Stimulated activated naive CD8-positive, alpha-beta T cell treated with anti-CD3 and anti-CD28 coated beads, Interleukin-15, amount 100 ng/mL, for 72 hours (primary cell): ENCODE results near the gene ZIC2.
"Not testable (repeated sequence)": the region's sequence is repeated elsewhere in the genome, so short reads cannot be mapped to it uniquely, and the experiment has no call there.

ENCODE experiments used
- ATAC-seq: fragments of 150-1000 bp; cut with Tn5 transposase; 2 replicates; pipeline ENCODE4 v1.10.0; 2021; ENCODE audit warnings: mild to moderate bottlenecking, moderate library complexity
- DNase-seq, 2 donors: peaks; one replicate each; pipeline ENCODE4 v3.0.0; 2021 to 2022
- H3K27ac Mint-ChIP-seq, 2 donors: one replicate each; pipeline ENCODE4 v1.8.0; 2022; ENCODE audit warnings: mild to moderate bottlenecking in 2 of 2, mixed read lengths in 2 of 2, moderate library complexity in 2 of 2
- H3K27me3 Mint-ChIP-seq: one replicate; pipeline ENCODE4 v1.8.0; 2022; ENCODE audit warnings: mixed read lengths
- H3K4me1 Mint-ChIP-seq: one replicate; pipeline ENCODE4 v1.8.0; 2022; ENCODE audit warnings: mild to moderate bottlenecking, mixed read lengths
- H3K4me3 Mint-ChIP-seq, 2 donors: one replicate each; pipeline ENCODE4 v1.8.0; 2022; ENCODE audit warnings: mild to moderate bottlenecking in 2 of 2, mixed read lengths in 2 of 2, moderate library complexity in 1 of 2
- H3K9me3 Mint-ChIP-seq, 2 donors: one replicate each; pipeline ENCODE4 v1.8.0; 2022; ENCODE audit warnings: mixed read lengths in 2 of 2

Gene ZIC2

DNA sequence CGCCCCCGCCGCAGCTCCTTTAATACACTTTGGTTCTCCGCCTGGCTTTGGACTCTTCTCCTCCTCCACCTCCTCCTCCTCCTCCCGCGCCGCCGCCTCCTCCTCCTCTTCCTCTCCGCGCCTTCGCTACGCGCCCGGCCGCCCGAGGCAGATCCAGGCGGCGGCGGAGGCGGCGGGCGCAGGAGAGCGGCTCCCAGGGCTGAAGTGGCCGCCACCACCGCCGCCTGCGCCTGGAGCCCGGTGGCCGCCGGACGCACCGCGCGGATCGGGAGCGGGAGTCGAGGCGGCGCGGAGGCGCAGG is at the start of gene ZIC2:
Gene ZIC2, plus strand, starts transcription at position 50 of the 301 bp plus-strand sequence. CDS start 281 bp downstream, outside the sequence.
- peak within 1 kb of the TSS; percentile 60 to 62 for H3K4me3 Mint-ChIP-seq
- H3K27ac Mint-ChIP-seq = no peak within 1 kb of the TSS
- ATAC-seq (peak; percentile 6), DNase-seq (no peak)
- H3K9me3 Mint-ChIP-seq = no peaks in the 10 kb centered on the region
- peaks cover 77% of the 10 kb centered on the region for H3K27me3 Mint-ChIP-seq
- H3K4me1 Mint-ChIP-seq = peaks cover 54% of the 10 kb centered on the region

DNA sequence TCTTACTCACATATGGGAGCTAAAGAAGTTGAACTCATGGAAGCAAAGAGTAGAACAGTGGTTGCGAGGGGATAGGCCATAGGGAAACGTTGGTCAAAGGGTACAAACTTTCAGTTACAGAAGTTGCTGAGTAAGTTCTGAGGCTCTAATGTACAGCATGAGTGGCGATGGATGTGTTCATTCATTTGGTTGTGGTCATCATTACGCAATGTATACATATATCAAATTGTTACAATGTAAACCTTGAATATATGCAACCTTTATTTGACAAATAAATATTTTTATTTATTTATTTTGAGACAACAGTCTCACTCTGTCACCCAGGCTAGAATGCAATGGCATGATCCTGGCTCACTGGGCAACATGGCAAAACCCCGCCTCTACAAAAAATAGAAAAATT is 48.7 kb upstream of the ZIC2 start:
- ATAC-seq = no peak
- H3K27ac Mint-ChIP-seq = no peak overlapping the region

DNA sequence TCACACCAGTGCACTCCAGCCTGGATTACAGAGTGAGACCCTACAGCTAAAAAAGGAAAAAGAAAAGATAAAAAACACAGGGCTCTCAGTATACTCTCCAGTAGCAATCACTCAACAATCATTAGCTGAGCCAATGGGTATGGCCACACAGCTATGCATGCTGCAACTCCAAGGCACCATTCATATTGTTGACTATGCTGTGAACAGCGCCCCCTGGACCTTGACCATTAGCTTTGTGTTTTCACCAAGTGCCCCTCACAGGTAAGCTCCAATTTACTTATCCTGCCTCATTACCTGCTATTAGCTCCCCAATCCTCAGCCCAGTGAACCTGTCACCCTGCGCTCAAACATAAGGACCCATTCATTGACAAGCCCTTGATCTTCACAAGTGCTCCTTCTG is 45.8 kb upstream of the ZIC2 start:
- Mint-ChIP-seq H3K27me3 (peaks cover 26% of the 10 kb centered on the region), H3K4me1 (no peaks in the 10 kb centered on the region), H3K27ac (no peak overlapping the region), H3K9me3 (no peaks in the 10 kb centered on the region), H3K4me3 (no peak overlapping the region)
- DNase-seq (no peak), ATAC-seq (no peak)

More for the DNA sequence above, 48.7 kb upstream of the ZIC2 start:
- no peaks in the 10 kb centered on the region for H3K9me3 Mint-ChIP-seq
- H3K4me3 Mint-ChIP-seq = no peak overlapping the region
- H3K27me3 Mint-ChIP-seq = peaks cover 7% of the 10 kb centered on the region
- DNase-seq = no peak
- no peaks in the 10 kb centered on the region for H3K4me1 Mint-ChIP-seq

DNA sequence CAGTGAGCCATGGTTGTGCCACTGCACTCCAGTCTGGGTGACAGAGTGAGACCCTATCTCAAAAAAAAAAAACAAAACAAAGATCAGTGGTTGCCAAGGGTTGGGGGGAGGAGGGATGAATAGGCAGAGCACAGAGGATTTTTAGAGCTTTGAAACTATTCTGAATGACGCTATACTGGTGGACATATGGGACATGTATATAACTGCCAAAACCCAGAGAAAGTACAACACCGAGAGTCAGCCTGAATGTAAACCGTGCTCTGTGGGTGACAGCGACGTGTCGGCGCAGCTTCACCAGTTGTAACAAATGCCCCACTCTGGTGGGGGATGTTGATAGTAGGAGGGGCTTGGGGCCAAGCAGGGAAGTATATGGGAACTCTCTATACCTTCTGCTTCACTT is 42.9 kb upstream of the ZIC2 start:
- H3K4me3 Mint-ChIP-seq = no peak overlapping the region
- ATAC-seq (no peak), DNase-seq (no peak)
- peak overlapping the region in 1 of 2 donors; percentile 86 for H3K27ac Mint-ChIP-seq
- no peaks in the 10 kb centered on the region for H3K4me1 Mint-ChIP-seq
- peaks cover 38% of the 10 kb centered on the region for H3K27me3 Mint-ChIP-seq
- H3K9me3 Mint-ChIP-seq = no peaks in the 10 kb centered on the region

DNA sequence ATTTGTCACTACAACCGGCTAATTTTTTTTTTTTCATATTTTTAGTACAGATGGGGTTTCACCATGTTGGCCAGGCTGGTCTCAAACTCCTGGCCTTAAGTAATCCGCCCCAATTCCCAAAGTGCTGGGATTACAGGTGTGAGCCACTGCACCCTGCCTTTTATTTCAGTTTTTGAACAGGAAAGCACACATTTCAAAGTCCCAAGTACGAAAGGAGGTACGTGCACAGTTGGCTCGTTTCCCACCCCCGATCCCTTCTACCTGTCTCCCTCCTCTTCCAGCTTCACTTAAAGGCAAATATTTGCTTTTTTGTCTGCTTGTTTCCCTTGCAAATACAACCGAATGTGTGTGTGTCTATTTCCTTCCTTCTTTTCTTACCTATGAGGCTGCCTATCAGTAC is 40.5 kb upstream of the ZIC2 start:
- ATAC-seq (no peak), DNase-seq (no peak)
- Mint-ChIP-seq H3K4me1 (no peaks in the 10 kb centered on the region), H3K27me3 (peaks cover 44% of the 10 kb centered on the region), H3K27ac (no peak overlapping the region), H3K9me3 (no peaks in the 10 kb centered on the region), H3K4me3 (no peak overlapping the region)

DNA sequence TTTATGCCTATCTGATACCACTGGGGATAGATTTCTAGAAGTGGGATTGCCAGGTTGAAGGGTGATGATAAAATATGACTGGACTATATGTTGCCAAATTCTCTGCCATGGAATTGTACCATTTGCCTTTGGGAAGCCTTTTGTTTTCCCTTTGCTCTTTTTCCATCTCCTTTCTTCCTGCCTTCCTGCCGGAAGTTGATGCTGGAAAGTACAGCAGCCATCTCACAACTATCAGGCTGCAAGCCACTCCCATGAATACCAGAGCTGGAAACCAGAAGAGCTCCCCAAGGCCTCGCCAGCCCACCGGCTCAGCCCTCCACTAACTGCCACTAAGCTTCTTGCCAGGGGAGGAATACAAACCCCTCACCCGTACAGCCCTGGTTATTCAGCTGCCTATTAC is 39.7 kb upstream of the ZIC2 start:
- H3K27me3 Mint-ChIP-seq = peaks cover 52% of the 10 kb centered on the region
- ATAC-seq (no peak), DNase-seq (no peak)
- no peak overlapping the region for H3K27ac Mint-ChIP-seq
- H3K9me3 Mint-ChIP-seq = no peaks in the 10 kb centered on the region
- H3K4me1 Mint-ChIP-seq = no peaks in the 10 kb centered on the region
- H3K4me3 Mint-ChIP-seq = no peak overlapping the region

DNA sequence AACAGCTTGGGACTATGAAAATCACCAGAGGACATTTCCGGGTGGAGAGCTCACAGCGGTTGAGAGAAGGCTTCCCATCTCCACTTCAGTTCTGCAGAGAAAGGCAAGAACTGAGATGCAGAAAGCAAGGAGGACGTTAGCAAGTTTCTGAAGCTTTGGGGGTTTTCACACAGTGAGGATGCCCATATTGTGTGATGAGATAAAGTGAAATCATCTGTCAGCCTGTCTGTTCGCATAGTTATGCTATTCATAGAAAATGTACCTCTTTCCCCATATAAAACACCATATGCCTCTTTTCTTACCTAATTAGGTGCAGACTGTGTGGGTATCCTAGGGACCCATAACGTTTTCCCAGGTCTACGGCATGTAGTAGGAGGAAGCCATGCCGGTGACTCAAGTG is 37.5 kb upstream of the ZIC2 start:
- ATAC-seq = no peak

DNA sequence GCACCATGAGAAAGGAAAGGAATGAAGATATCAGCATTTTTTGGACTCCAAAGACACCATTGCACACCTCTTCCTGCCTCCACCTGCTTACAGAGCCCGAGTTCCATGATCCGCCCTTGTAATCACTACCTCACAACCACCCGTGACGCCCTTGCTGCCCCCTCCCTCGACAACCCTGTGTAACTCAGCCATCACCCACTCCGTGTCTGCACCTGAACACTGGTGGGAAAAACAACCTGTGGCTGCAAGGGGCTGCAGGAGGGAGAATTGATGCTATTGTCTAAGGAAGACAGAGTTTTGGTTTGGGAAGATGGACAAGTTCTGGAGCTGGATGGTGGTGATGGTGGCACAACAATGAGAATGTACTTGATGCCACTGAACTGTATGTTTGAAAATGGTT is 37.0 kb upstream of the ZIC2 start:
- H3K4me3 Mint-ChIP-seq = no peak overlapping the region
- H3K27me3 Mint-ChIP-seq = peaks cover 68% of the 10 kb centered on the region
- no peaks in the 10 kb centered on the region for H3K4me1 Mint-ChIP-seq
- DNase-seq = no peak
- H3K9me3 Mint-ChIP-seq = no peaks in the 10 kb centered on the region
- ATAC-seq = no peak
- peak overlapping the region in 1 of 2 donors; percentile 3 for H3K27ac Mint-ChIP-seq

More for the DNA sequence above, 37.5 kb upstream of the ZIC2 start:
- H3K27ac Mint-ChIP-seq = no peak overlapping the region
- no peak for DNase-seq
- no peaks in the 10 kb centered on the region for H3K4me1 Mint-ChIP-seq
- no peaks in the 10 kb centered on the region for H3K9me3 Mint-ChIP-seq
- peaks cover 68% of the 10 kb centered on the region for H3K27me3 Mint-ChIP-seq
- no peak overlapping the region for H3K4me3 Mint-ChIP-seq

DNA sequence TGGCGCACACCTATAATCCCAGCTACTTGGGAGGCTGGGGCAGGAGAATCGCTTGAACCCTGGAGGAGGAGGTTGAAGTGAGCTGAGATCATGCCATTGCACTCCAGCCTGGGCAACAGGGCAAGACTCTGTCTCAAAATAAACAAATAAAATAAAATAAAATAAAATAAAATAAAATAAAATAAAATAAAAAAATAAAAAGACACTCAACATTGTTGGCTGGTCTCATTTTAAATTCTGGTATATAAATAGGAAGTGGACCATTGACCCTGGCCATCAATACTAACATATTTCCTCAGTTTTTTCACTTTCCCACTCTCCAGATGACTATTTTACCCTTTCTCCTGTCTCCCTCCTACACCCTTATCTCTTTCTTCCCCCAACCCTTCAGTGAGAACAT is 36.1 kb upstream of the ZIC2 start:
- H3K4me3 Mint-ChIP-seq, DNase-seq, H3K4me1 Mint-ChIP-seq, H3K9me3 Mint-ChIP-seq, ATAC-seq, H3K27ac Mint-ChIP-seq: not testable (repeated sequence)
- H3K27me3 Mint-ChIP-seq = peaks cover 70% of the 10 kb centered on the region

DNA sequence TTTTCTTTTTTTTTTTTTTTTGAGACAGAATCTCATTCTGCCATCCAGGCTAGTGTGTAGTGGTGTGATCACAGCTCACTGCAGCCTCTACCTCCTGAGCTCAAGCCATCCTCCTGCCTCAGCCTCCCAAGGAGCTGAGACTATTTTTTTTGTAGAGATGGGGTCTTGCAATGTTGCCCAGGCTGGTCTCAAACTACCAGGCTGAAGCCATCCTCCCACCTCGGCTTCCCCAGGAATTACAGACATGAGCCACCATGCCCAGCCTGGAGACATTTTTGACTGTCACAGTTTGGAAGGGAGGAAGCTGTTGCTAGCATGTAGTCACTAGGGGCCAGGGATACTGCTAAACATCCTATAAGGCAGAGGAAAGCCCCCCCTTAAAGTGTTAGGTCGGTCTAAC is 33.9 kb upstream of the ZIC2 start:
- no peak overlapping the region for H3K4me3 Mint-ChIP-seq
- no peak for ATAC-seq
- no peak overlapping the region for H3K27ac Mint-ChIP-seq
- H3K4me1 Mint-ChIP-seq = no peaks in the 10 kb centered on the region
- H3K9me3 Mint-ChIP-seq = no peaks in the 10 kb centered on the region
- peaks cover 74% of the 10 kb centered on the region for H3K27me3 Mint-ChIP-seq
- DNase-seq = no peak

DNA sequence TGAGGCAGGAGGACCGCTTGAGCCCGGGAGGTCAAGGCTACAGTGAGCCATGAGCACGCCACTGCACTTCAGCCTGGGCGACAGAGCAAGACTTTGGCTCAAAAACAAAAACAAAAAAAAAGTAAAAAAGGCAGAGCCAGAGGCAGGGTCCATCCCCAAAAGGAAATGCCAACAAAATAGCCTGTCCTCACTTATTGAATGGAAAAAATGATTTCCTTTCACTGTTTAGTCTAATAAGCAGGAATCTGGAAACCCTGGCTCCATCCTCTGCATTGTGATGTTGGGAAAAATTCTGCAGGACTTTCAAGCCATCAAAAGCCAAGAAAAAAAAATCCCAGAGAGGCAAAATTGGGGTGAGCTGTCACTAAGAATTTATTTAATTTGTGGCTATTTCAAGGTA is 33.2 kb upstream of the ZIC2 start:
- Mint-ChIP-seq H3K4me3 (no peak overlapping the region), H3K9me3 (no peaks in the 10 kb centered on the region), H3K27ac (no peak overlapping the region), H3K27me3 (peaks cover 82% of the 10 kb centered on the region), H3K4me1 (no peaks in the 10 kb centered on the region)
- DNase-seq (no peak), ATAC-seq (no peak)

DNA sequence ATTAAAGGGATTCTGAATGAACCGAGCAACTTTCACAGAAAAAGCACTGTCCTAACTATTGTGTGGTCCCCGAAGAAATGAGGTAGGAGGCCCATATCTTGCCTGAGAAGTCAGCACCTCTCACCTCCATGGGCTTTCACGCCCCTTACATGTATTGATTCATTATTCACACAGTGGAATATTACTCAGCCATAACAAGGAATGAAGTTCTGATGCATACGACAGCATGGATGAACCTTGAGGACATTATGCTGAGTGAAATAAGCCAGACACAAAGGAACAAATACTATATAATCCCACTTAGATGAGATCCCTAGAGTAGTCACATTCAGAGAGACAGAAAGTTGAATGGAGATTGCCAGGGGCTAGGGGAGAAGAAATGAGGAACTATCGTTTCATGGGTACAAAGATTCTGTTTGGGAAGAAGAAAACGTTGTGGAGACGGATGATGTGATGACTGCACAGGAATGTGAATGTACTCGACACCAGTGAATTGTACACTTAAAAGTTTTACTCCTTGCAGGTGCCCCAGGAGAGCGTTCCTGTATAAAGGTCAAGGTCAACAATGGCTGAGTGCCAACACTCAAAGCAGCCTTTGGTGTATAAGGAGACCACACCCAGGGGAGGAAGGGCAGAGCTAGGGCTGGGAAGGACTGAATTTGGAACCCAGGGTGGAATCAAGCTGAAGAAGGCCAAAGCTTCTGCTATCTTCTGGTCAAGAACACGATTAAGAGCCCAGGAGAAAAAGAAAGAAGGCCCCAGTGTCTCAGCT is 32.5 kb upstream of the ZIC2 start:
- Mint-ChIP-seq H3K27me3 (peaks cover 89% of the 10 kb centered on the region), H3K9me3 (no peaks in the 10 kb centered on the region), H3K27ac (no peak overlapping the region), H3K4me1 (no peaks in the 10 kb centered on the region), H3K4me3 (no peak overlapping the region)
- ATAC-seq (no peak), DNase-seq (no peak)

DNA sequence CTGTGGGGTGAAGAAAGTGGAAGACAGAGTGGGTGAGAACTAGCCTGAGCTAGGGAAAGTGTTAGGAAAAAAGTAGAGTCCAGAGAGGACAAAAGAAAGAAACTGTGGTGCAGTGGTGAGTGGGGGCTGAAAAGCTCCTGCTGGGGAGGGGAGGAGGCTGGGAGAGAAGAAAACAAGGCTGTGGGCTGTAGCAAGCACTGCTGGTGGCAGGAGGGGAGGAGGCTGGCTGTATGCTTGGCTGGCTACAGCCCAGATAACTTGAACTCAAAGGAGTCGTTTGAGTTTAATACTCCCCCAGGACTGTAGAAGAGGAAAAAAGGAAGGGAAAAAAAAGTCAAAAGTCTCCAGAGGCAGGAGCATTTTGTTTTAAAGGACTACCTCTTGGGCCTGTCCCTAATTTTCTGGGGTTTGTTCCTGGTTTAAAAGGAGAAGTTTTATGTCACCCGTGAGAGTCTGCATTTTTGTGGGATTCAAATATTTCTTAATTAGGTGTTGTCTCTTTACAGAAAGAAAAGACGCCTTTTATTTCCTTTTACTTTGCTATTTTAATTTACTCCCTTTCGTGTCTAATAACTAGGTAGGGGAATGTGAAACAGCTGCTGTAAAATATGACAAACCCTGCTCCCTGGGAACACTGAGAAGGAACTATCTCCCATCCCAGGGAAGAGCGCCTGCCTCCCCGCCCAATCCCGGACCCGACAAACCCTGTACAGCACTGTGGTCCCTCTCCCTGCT is 31.7 kb upstream of the ZIC2 start:
- no peak overlapping the region for H3K4me3 Mint-ChIP-seq
- ATAC-seq (no peak), DNase-seq (no peak)
- no peaks in the 10 kb centered on the region for H3K9me3 Mint-ChIP-seq
- peaks cover 91% of the 10 kb centered on the region for H3K27me3 Mint-ChIP-seq
- no peaks in the 10 kb centered on the region for H3K4me1 Mint-ChIP-seq
- no peak overlapping the region for H3K27ac Mint-ChIP-seq

DNA sequence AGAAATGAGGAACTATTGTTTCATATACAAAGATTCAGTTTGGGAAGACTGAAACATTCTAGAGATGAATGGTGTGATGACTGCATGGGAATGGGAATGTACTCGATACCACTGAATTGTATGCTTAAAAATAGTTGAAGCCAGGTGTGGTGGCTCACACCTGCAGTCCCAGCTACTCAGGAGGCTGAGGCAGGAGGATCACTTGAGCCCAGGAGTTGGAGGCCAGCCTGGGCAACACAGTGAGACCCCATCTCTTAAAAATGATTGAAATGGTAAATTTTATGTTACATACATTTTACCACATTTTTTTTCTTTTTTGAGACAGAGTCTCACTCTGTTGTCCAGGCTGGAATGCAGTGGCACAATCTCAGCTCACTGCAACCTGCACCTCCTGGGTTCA is 29.9 kb upstream of the ZIC2 start:
- not testable (repeated sequence) for H3K4me3 Mint-ChIP-seq, H3K27ac Mint-ChIP-seq, H3K9me3 Mint-ChIP-seq, DNase-seq, ATAC-seq
- Mint-ChIP-seq H3K27me3 (peaks cover 96% of the 10 kb centered on the region), H3K4me1 (peaks cover 11% of the 10 kb centered on the region)

DNA sequence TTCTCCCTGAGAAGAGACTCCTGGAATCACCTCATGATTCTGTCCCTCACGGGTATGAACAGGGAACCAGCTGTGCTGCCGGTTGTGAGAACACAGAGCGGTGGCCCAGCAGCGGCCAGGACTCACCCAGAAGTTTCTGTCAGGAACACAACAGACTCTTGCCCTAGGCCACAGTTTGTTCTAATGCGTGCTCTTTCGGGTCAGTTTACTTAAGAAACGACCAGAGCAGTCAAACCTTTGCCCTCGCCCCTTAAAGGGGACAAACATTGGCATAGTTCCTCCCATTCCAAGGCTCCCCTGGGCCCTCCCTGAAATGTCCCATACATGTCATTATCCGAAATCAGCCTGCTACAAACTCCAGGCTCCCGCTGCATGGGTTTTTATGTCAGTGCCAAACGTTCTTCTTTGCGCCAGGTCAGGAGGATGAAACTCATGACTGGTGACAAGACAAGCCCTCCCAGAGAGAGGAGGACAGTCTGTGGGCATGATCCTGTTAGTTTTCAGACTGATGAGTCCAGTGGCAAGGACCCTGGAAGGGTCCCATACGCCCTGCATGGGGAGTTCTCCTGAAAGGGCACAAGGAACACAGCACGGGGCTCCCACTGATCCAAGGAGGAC is 28.3 kb upstream of the ZIC2 start:
- peaks cover 96% of the 10 kb centered on the region for H3K27me3 Mint-ChIP-seq
- no peak overlapping the region for H3K27ac Mint-ChIP-seq
- DNase-seq (no peak), ATAC-seq (no peak)
- no peaks in the 10 kb centered on the region for H3K9me3 Mint-ChIP-seq
- H3K4me1 Mint-ChIP-seq = peaks cover 23% of the 10 kb centered on the region
- H3K4me3 Mint-ChIP-seq = no peak overlapping the region

DNA sequence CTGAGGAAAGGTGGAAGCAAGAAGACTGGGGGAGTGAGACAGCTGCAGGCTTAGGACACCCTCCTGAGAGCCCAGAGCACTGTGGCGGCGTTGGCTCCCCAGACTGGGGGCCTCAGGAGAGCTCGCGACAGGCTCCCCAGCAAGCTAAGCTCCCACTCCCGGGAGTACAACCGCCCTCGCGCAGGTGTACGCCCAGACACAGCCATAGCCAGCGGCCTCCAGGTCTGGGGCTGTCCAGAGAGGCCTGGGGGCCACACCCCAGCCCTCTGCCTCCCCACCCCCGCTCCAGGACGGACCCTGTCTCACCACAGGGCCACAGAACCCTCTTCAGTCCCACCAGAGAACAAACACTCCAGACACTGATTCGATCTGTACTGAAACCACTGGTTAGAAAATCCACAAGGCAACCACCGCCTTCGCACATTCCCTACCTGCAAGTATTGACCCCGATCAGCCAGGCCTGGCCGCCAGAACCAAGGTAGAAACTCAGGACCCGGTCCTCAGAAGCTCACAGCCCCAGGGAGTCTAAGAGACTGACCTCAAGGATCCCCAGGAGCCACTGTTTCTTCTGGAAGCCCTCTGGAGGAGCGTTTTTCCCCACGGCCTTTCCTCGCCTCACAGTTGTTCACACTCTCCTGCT is 26.4 kb upstream of the ZIC2 start:
- peak; percentile 33 for ATAC-seq
- no peak overlapping the region for H3K4me3 Mint-ChIP-seq
- no peak for DNase-seq
- peaks cover 98% of the 10 kb centered on the region for H3K27me3 Mint-ChIP-seq
- H3K27ac Mint-ChIP-seq = no peak overlapping the region
- no peaks in the 10 kb centered on the region for H3K9me3 Mint-ChIP-seq
- peaks cover 40% of the 10 kb centered on the region for H3K4me1 Mint-ChIP-seq
